Tibial artery (tissue), 4 donors: ENCODE results near the gene PREB.

Experiments used
- DNase-seq, 2 donors: peaks; one replicate each; pipeline ENCODE4 v3.0.0-alpha.2; 2019
- H3K27ac ChIP-seq, 2 donors: fragments of 200-600 bp; sonication (generic) in 1 of 2; 1 replicate in 1 of 2; 2 replicates in 1 of 2; pipeline ENCODE4 v1.5.1; 2018 to 2019; ENCODE audit warnings: mild to moderate bottlenecking in 1 of 2
- H3K27me3 ChIP-seq, 2 donors: fragments of 200-600 bp; sonication (generic) in 1 of 2; one replicate each; pipeline versions ENCODE4 v1.5.1 to v1.6.0; 2016 to 2019
- H3K36me3 ChIP-seq, 3 donors: fragments of 200-600 bp; sonication (generic) in 2 of 3; one replicate each; pipeline ENCODE4 v1.5.1; 2016 to 2019; ENCODE audit warnings: mild to moderate bottlenecking in 2 of 3
- H3K4me1 ChIP-seq, 4 donors: fragments of 200-600 bp; sonication (generic) in 2 of 4; 1 replicate in 3 of 4; 2 replicates in 1 of 4; pipeline ENCODE4 v1.5.1; 2016 to 2019
- H3K4me3 ChIP-seq, 2 donors: fragments of 200-600 bp; sonication (generic) in 1 of 2; 1 replicate in 1 of 2; 2 replicates in 1 of 2; pipeline ENCODE4 v1.5.1; 2018 to 2019; ENCODE audit warnings: mild to moderate bottlenecking in 2 of 2
- H3K9me3 ChIP-seq, 3 donors: fragments of 200-600 bp; sonication (generic) in 1 of 3; one replicate each; pipeline ENCODE4 v1.5.1; 2016 to 2019
- CTCF ChIP-seq, 2 experiments: fragments of 200-600 bp in 1 of 2; fragments of 450-650 bp in 1 of 2; IDR thresholded peaks; one replicate each; pipeline ENCODE4 v1.5.1; 2017 to 2019; ENCODE audit warnings: antibody characterized with exemption in 2 of 2, mild to moderate bottlenecking in 1 of 2, moderate library complexity in 1 of 2
- intact Hi-C: fragments of 100-400 bp; cut with DNase I; formaldehyde crosslinking; loops from one replicate; pipeline ENCODE4 v1.15.0; 2023; ENCODE audit warnings: low total_unique reads

PREB gene

DNA sequence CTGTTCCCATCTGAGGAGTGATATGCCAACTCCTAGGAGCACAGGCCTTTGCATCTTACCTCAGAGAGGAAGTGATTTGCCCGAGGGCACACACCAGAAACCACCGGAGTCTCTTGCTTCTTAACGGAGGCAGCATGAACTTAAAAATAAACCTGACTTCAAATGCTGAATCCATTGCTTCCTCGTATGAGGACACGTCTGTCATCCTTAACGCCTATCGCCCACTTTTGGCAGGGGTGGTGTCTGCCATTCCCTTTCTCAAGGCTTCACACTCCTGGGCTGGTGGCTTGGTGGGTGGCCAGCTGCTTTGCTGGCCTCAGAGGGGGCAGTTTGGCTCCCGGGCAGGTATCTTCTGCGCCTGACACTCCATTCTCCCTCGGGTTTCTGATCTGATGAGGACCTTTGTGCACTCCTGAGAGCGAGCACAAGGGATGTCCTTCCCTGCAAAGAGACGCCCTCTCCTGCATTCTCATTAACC is 1.1 kb upstream of the PREB start:
- Histone ChIP-seq H3K36me3 (peaks cover 10 to 23% (median 22%) of the 10 kb centered on the region in 3 donors), H3K27me3 (no peaks in the 10 kb centered on the region), H3K27ac (no peak overlapping the region), H3K9me3 (no peaks in the 10 kb centered on the region), H3K4me1 (peaks cover 0 to 21% (median 19%) of the 10 kb centered on the region in 4 donors), H3K4me3 (no peak overlapping the region)
- intact Hi-C loops: loop anchor here (10.0 kb wide), 1 partner anchor 79 kb away; the partner anchor contains the start of genes ATRAID, CAD and SLC5A6
- no peak for TF ChIP-seq CTCF (IDR thresholded peaks at IDR 0.05)
- DNase-seq: no peak

GRCh38 chr2:27134781-27135477 is 493 bp upstream of the PREB start:
- intact Hi-C loops: loop anchor here (10.0 kb wide), 1 partner anchor 80 kb away; the partner anchor contains the start of genes ATRAID, CAD and SLC5A6
- Histone ChIP-seq H3K9me3 (no peaks in the 10 kb centered on the region), H3K4me1 (peaks cover 0 to 21% (median 19%) of the 10 kb centered on the region in 4 donors), H3K27ac (peak overlapping the region; percentile 83 to 90), H3K27me3 (no peaks in the 10 kb centered on the region), H3K4me3 (peak overlapping the region; percentile 68 to 80), H3K36me3 (peaks cover 13 to 29% (median 27%) of the 10 kb centered on the region in 3 donors)
- no peak for DNase-seq
- TF ChIP-seq CTCF (IDR thresholded peaks at IDR 0.05): no peak

- DNase-seq: no peak
- Histone ChIP-seq H3K27me3 (no peaks in the 10 kb centered on the region), H3K9me3 (no peaks in the 10 kb centered on the region), H3K36me3 (peaks cover 13 to 35% (median 29%) of the 10 kb centered on the region in 3 donors), H3K4me1 (peaks cover 0 to 21% (median 19%) of the 10 kb centered on the region in 4 donors), H3K27ac (peak overlapping the region in 1 of 2 donors; percentile 90), H3K4me3 (peak overlapping the region; percentile 68 to 80)
- no peak for TF ChIP-seq CTCF (IDR thresholded peaks at IDR 0.05)
- intact Hi-C loops: loop anchor here (10.0 kb wide), 1 partner anchor 81 kb away; the partner anchor contains the start of genes ATRAID, CAD and SLC5A6
Measured at GRCh38 chr2:27133195-27133875, 1.1 kb downstream of the PREB start.

GRCh38 chr2:27131429-27131828 is 3.0 kb downstream of the PREB start:
- Histone ChIP-seq H3K36me3 (peaks cover 13 to 35% (median 29%) of the 10 kb centered on the region in 3 donors), H3K9me3 (no peaks in the 10 kb centered on the region), H3K4me1 (peaks cover 0 to 21% (median 19%) of the 10 kb centered on the region in 4 donors), H3K4me3 (no peak overlapping the region), H3K27me3 (no peaks in the 10 kb centered on the region), H3K27ac (no peak overlapping the region)
- intact Hi-C loops: loop anchor here (10.0 kb wide), 1 partner anchor 83 kb away; the partner anchor contains the start of genes ATRAID, CAD and SLC5A6
- TF ChIP-seq CTCF (IDR thresholded peaks at IDR 0.05): no peak
- no peak for DNase-seq

DNA sequence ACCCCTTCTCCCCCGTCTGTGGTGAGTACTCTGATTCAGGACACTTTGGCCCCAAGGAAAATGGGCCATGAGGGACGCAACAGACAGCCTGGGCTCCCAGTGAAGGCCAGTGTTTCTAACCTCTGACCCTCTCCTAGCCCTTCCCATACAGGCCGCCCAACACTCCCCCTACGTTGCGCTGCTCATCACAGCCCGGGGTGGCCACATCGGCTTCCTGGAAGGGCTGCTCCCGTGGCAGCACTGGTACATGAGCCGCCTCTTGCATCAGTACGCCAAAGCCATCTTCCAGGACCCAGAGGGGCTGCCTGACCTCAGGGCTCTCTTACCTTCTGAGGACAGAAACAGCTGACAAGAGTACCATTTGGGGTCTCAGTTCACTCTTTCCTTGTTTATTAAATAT is 4.0 kb downstream of the PREB start:
- no peak for DNase-seq
- no peaks in the 10 kb centered on the region for H3K27me3 ChIP-seq
- intact Hi-C loops: loop anchor here (10.0 kb wide), 1 partner anchor 84 kb away; the partner anchor contains the start of genes ATRAID, CAD and SLC5A6
- peaks cover 0 to 21% (median 19%) of the 10 kb centered on the region in 4 donors for H3K4me1 ChIP-seq
- H3K4me3 ChIP-seq: no peak overlapping the region
- no peak for TF ChIP-seq CTCF (IDR thresholded peaks at IDR 0.05)
- peaks cover 13 to 35% (median 29%) of the 10 kb centered on the region in 3 donors for H3K36me3 ChIP-seq
- H3K27ac ChIP-seq: no peak overlapping the region
- H3K9me3 ChIP-seq: no peaks in the 10 kb centered on the region
